ENCODE results near the gene LCN12.

Gene LCN12

DNA sequence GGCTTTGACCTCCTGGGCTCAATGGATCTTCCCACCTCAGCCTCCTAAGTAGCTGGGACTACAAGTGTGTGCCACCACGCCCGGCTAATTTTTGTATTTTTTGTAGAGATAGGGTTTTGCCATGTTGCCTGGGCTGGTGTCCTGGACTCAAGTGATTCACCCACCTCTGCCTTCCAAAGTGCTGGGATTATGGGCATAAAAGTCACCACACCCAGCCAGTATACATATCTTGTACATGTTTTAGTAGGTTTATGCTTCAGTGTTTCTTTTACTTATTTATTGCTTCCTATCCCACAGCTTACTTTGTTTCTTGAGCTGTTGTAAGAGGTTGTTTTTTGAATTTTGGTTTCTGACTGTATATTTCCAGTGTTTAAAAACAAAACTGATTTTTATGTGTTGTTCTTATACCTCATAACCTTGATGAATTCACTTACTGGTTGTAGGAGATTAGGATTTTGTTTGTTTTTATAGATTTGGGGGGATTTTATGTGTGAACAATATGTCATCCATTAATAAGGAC lies 20.4 kb upstream of the LCN12 start:
- in situ Hi-C loops (cut with HindIII; ENCODE audit: low pct_unique_long_range_greater_than_20kb, low sequenced_read_pairs): loop anchor here (10.0 kb wide), 1 partner anchor 47 kb away; the partner anchor contains the start of gene TRAF2
- no peak for DNase-seq (ENCODE audit: low read depth in 1 of 2, low spot score in 1 of 2)
- TF ChIP-seq JUND (IDR thresholded peaks at IDR 0.05; ENCODE audit: low read depth): no peak

DNA sequence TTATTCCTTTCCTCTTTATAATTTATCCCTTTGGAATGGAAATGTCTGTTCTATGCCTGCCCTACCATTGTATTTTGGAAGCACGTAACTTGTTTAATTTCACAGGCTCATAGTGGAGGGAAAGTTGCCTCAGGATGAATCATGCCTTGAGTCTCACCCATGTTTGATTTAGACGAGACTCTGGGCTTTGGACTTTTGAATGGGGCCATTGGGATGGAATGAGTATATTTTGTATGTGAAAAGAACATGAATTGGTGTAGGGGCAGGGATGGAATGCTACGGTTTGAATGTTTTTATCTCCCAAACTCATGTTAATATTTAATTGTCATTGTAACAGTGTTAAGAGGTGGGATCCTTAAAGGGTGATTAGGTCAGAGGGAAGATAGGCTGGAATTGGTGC lies 17.8 kb upstream of the LCN12 start:
- TF ChIP-seq JUND (IDR thresholded peaks at IDR 0.05; ENCODE audit: low read depth): no peak
- in situ Hi-C loops (cut with HindIII; ENCODE audit: low pct_unique_long_range_greater_than_20kb, low sequenced_read_pairs): loop anchor here (10.0 kb wide), 1 partner anchor 49 kb away; the partner anchor contains the start of gene TRAF2
- DNase-seq (ENCODE audit: low read depth in 1 of 2, low spot score in 1 of 2): no peak

DNA sequence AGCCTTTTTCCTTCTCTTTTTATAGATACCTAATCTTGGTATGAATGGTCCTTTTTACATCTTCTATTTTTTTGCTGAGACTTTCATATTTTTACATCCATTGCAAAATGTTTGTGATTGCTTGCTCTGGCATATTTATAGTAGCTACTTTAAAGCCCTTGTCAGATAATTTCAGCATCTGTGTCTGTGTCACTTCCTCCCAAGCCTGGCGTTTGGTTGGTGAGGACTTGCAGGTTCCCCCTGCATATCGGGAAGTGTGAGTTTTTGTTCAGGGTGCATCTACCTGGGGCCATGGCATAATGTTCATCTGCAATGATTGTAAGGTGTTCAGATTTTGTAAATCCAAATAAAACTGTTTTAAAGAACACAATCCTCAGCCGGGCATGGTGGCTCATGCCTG lies 16.4 kb upstream of the LCN12 start:
- TF ChIP-seq JUND (IDR thresholded peaks at IDR 0.05; ENCODE audit: low read depth): no peak
- in situ Hi-C loops (cut with HindIII; ENCODE audit: low pct_unique_long_range_greater_than_20kb, low sequenced_read_pairs): loop anchor here (10.0 kb wide), 1 partner anchor 51 kb away; the partner anchor contains the start of gene TRAF2
- DNase-seq (ENCODE audit: low read depth in 1 of 2, low spot score in 1 of 2): no peak

DNA sequence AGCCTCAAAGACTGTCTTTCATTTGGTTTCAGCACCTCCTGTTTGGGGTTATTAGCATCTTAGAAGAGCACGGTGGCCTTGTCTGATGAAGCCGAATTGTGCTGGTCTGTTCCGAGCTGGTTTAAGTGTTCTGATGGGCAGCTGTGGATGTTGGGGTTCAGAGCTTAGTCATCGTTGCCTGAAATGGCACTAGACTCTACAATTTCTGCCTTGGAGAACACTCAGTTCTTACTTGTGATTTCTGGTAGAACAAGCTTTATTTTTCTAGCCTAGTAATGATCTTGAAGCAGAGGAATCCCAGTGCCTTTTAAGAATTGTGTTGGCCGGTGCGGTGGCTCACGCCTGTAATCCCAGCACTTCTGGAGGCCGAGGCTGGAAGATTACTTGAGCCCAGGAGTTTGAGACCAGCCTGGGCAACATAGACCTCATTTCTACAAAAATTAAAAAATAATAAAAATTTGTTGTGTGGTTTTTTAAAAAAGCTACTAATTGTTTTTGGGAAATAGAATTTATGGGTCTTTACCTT lies 15.4 kb upstream of the LCN12 start:
- in situ Hi-C loops (cut with HindIII; ENCODE audit: low pct_unique_long_range_greater_than_20kb, low sequenced_read_pairs): loop anchor here (10.0 kb wide), 1 partner anchor 52 kb away; the partner anchor contains the start of gene TRAF2
- no peak for DNase-seq (ENCODE audit: low read depth in 1 of 2, low spot score in 1 of 2)
- no peak for TF ChIP-seq JUND (IDR thresholded peaks at IDR 0.05; ENCODE audit: low read depth)

DNA sequence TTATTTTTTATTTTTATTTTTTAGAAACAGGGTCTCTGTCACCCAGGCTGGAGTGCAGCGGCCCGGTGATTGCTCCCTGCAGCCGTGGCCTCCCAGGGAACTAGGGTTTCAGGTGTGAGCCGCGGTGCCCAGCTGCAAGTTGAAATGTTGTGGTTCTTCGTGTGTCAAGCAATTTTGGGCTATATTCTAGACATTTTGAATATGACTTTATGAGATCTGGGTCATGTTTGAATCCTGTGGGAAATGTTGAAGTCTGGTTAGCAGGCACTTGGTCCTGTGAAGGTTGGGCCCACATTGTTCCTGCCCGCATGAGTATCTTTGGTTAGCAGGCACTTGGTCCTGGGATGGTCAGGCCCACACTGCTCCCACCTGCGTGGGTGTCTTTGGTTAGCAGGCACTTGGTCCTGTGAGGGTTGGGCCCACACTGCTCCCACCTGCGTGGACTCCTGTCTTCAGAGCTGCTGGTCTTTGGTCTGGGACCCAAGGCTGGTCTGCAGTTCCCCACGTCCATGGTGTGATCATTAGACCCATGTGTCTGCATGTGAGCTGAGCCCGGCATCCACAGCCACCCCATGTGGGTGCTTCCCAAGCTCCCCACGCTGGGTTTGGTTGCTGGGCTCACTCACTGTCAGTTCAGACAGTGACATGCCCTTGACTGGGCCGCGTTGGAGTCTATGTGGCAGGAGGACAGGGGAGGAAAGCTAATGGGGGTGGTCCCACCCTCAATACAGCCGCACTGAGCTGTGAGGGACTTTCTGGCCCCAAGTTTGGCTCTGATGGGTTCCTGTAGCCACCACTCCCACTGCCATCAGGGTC lies 14.7 kb upstream of the LCN12 start:
- DNase-seq (ENCODE audit: low read depth in 1 of 2, low spot score in 1 of 2): no peak
- in situ Hi-C loops (cut with HindIII; ENCODE audit: low pct_unique_long_range_greater_than_20kb, low sequenced_read_pairs): loop anchor here (10.0 kb wide), 1 partner anchor 53 kb away; the partner anchor contains the start of gene TRAF2
- TF ChIP-seq JUND (IDR thresholded peaks at IDR 0.05; ENCODE audit: low read depth): no peak

DNA sequence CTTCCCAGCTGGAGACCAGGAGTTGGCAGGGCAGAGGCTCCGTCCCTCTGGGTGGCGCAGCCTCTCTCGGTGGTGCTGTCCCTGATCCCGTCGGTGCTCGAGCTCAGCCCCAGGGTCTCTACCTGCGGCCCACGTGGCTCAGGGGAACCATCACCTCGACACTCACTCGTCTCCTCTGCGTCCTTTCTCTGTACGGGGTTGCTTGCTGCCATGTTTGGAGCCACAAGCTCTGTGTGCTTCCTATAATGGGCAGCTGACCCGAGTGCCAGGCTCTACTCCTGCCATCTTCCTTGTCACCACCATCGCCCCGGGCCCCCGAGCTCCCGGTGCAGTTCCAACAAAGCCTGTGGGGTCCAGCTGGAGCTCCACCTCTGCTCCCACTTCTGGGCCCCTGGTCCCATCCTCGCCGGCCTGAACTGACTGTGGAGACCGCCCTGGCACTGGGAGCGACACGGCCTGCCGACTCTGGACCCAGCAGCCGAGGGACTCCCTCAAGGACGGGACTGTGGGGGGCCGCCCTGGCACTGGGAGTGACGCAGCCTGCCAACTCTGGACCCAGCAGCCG lies 12.6 kb upstream of the LCN12 start:
- in situ Hi-C loops (cut with HindIII; ENCODE audit: low pct_unique_long_range_greater_than_20kb, low sequenced_read_pairs): loop anchor here (10.0 kb wide), 1 partner anchor 55 kb away; the partner anchor contains the start of gene TRAF2
- no peak for TF ChIP-seq JUND (IDR thresholded peaks at IDR 0.05; ENCODE audit: low read depth)
- no peak for DNase-seq (ENCODE audit: low read depth in 1 of 2, low spot score in 1 of 2)

DNA sequence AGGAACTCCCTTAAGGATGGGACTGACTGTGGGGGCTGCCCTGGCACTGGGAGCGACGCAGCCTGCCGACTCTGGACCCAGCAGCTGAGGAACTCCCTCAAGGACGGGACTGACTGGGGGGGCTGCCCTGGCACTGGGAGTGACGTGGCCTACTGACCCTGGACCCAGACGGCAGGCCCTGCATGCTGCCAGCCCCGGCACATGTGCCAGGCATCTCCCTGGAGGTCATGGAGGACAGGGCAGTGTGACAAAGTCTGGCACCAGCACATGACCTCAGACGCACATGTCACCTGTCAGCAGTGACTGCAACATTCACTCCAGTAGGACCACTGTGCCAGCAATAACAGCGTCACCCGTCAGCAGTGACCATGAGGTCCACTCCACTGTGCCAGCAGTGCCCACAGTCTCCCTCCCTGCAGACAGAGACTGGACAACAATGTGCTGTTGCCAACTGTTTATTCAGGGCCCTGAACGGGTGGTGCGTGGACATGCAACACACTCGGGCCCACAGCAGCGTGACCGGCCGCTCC lies 12.0 kb upstream of the LCN12 start:
- in situ Hi-C loops (cut with HindIII; ENCODE audit: low pct_unique_long_range_greater_than_20kb, low sequenced_read_pairs): loop anchor here (10.0 kb wide), 1 partner anchor 55 kb away; the partner anchor contains the start of gene TRAF2

GRCh38 chr9:136940526-136941230 lies 11.4 kb upstream of the LCN12 start:
- in situ Hi-C loops (cut with HindIII; ENCODE audit: low pct_unique_long_range_greater_than_20kb, low sequenced_read_pairs): no loop called here
- DNase-seq (ENCODE audit: low read depth in 1 of 2, low spot score in 1 of 2): no peak
- no peak for TF ChIP-seq JUND (IDR thresholded peaks at IDR 0.05; ENCODE audit: low read depth)

More for the DNA sequence above, 12.0 kb upstream of the LCN12 start:
- no peak for DNase-seq (ENCODE audit: low read depth in 1 of 2, low spot score in 1 of 2)
- TF ChIP-seq JUND (IDR thresholded peaks at IDR 0.05; ENCODE audit: low read depth): no peak

DNA sequence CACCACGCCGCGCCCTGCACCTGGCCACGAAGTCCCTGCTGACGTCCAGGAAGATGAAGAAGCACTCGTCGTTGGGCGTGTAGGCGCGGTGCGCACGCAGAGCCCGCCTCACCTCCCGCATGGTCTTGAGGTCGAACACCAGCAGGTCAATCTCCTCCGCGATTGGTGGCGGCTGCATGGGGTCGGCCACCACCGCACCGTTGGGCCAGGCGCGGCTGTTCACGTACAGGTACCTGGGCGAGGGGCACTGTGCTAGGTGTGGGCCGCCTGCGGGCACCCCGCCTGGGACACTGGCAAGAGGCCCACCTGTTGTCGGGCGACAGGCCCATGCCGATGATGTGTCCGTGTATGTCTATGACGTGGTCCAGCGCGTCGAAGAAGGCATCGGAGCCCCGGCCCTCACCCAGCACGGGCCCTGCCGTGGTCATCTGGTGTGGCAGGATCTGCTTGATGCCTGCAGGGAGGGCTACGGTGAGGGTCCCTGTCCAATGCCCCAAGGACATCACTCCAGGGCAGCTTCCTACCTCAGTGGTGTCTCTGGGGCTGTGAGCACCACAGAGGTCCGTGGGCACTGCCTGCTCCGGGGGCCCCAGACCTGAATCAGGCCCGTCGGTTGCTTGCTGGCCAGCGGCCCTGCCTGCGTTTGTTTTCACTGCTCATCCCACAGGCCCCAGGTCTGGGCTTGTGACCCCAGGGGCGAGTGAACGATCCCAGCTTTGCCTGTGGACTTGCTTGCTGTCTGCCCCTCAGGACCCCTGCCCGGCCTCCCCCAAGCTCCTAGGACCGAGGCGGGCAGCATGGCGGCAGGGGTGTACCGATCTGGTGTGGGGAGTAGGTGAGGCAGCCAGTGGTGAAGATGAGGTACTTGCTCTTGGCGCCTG lies 10.6 kb upstream of the LCN12 start:
- in situ Hi-C loops (cut with HindIII; ENCODE audit: low pct_unique_long_range_greater_than_20kb, low sequenced_read_pairs): no loop called here
- TF ChIP-seq JUND (IDR thresholded peaks at IDR 0.05; ENCODE audit: low read depth): no peak

GRCh38 chr9:136942112-136942880 lies 9.8 kb upstream of the LCN12 start:
- no peak for DNase-seq (ENCODE audit: low read depth in 1 of 2, low spot score in 1 of 2)
- in situ Hi-C loops (cut with HindIII; ENCODE audit: low pct_unique_long_range_greater_than_20kb, low sequenced_read_pairs): no loop called here
- no peak for TF ChIP-seq JUND (IDR thresholded peaks at IDR 0.05; ENCODE audit: low read depth)

More for the DNA sequence above, 10.6 kb upstream of the LCN12 start:
- DNase-seq (ENCODE audit: low read depth in 1 of 2, low spot score in 1 of 2): no peak

DNA sequence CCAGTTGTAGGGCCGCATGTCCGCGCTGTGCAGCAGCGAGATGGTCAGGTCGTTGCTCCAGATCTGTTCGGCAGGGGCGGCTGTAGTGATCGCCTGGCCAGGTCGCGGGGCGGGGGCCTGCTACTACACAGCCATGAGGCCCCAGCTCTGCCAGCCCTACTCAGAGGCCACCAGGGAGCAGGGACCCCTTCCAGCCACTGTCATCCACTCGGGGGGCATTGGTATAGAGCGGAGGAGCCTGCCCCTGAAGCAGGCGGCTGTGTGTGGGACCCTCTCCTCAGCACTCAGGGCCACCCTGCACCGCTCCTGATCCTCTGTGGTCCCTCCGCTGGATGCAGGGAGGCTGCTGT lies 9.2 kb upstream of the LCN12 start:
- in situ Hi-C loops (cut with HindIII; ENCODE audit: low pct_unique_long_range_greater_than_20kb, low sequenced_read_pairs): no loop called here
- no peak for TF ChIP-seq JUND (IDR thresholded peaks at IDR 0.05; ENCODE audit: low read depth)
- no peak for DNase-seq (ENCODE audit: low read depth in 1 of 2, low spot score in 1 of 2)

Data from T47D (cell line).